HG02981 (cell line): ENCODE results near the gene RPL15.
"Not testable (repeated sequence)": the region's sequence is repeated elsewhere in the genome, so short reads cannot be mapped to it uniquely, and the experiment has no call there.

ENCODE experiments used
- ATAC-seq: cut with Tn5 transposase; IDR thresholded peaks from one replicate; pipeline ENCODE4 v1.9.1; 2021; ENCODE audit warnings: mild to moderate bottlenecking, moderate library complexity; ENCODE audit not compliant: unreplicated experiment

Gene RPL15

GRCh38 chr3:23916886-23917678 is at the start of gene RPL15, which contains the start of gene NKIRAS1:
RPL15 (plus strand) TSS chr3:23917132; CDS start chr3:23917860, 728 bp downstream.
NKIRAS1 (minus strand) TSS chr3:23916990; CDS start chr3:23910904, 6,086 bp downstream.
- peak; percentile 93 for ATAC-seq

- no peak for ATAC-seq
Measured at GRCh38 chr3:23867400-23867799, 49.5 kb upstream of the RPL15 start.

- no peak for ATAC-seq
Measured at GRCh38 chr3:23867838-23868237, 49.1 kb upstream of the RPL15 start.

- no peak for ATAC-seq
Measured at GRCh38 chr3:23869977-23870662, 46.8 kb upstream of the RPL15 start.

GRCh38 chr3:23870663-23871043 is 46.3 kb upstream of the RPL15 start:
- not testable (repeated sequence) for ATAC-seq

GRCh38 chr3:23871361-23871760 is 45.6 kb upstream of the RPL15 start:
- ATAC-seq: not testable (repeated sequence)

GRCh38 chr3:23872330-23872729 is 44.6 kb upstream of the RPL15 start:
- ATAC-seq: no peak

GRCh38 chr3:23873941-23874340 is 43.0 kb upstream of the RPL15 start:
- ATAC-seq: no peak

- no peak for ATAC-seq
Measured at GRCh38 chr3:23874359-23875112, 42.4 kb upstream of the RPL15 start.

- no peak for ATAC-seq
Measured at GRCh38 chr3:23875113-23875725, 41.7 kb upstream of the RPL15 start.

- no peak for ATAC-seq
Measured at GRCh38 chr3:23876923-23877322, 40.0 kb upstream of the RPL15 start.

GRCh38 chr3:23877329-23877980 is 39.5 kb upstream of the RPL15 start:
- no peak for ATAC-seq

- no peak for ATAC-seq
Measured at GRCh38 chr3:23879485-23879884, 37.4 kb upstream of the RPL15 start.

- no peak for ATAC-seq
Measured at GRCh38 chr3:23880703-23881339, 36.1 kb upstream of the RPL15 start.

- not testable (repeated sequence) for ATAC-seq
Measured at GRCh38 chr3:23881993-23882392, 34.9 kb upstream of the RPL15 start.

GRCh38 chr3:23882487-23882918 is 34.4 kb upstream of the RPL15 start:
- ATAC-seq: no peak

- ATAC-seq: no peak
Measured at GRCh38 chr3:23884481-23884880, 32.5 kb upstream of the RPL15 start.

GRCh38 chr3:23885210-23885609 is 31.7 kb upstream of the RPL15 start:
- ATAC-seq: no peak

- ATAC-seq: no peak
Measured at GRCh38 chr3:23886311-23886710, 30.6 kb upstream of the RPL15 start.
